NCI-H2081 treated with DMSO at 0.1 percent for 48 hours (cell line): ENCODE data around the gene AGXT.
A peak's percentile ranks its signal among the peaks of the same experiment; 100 is the strongest.

ENCODE experiments used
- DNase-seq: peaks from one replicate; lab custom pipeline; 2025; lab: John Stamatoyannopoulos, UW

AGXT gene

GRCh38 chr2:240869956-240870875 is 1.6 kb downstream of the AGXT start:
- DNase-seq: no peak

DNA sequence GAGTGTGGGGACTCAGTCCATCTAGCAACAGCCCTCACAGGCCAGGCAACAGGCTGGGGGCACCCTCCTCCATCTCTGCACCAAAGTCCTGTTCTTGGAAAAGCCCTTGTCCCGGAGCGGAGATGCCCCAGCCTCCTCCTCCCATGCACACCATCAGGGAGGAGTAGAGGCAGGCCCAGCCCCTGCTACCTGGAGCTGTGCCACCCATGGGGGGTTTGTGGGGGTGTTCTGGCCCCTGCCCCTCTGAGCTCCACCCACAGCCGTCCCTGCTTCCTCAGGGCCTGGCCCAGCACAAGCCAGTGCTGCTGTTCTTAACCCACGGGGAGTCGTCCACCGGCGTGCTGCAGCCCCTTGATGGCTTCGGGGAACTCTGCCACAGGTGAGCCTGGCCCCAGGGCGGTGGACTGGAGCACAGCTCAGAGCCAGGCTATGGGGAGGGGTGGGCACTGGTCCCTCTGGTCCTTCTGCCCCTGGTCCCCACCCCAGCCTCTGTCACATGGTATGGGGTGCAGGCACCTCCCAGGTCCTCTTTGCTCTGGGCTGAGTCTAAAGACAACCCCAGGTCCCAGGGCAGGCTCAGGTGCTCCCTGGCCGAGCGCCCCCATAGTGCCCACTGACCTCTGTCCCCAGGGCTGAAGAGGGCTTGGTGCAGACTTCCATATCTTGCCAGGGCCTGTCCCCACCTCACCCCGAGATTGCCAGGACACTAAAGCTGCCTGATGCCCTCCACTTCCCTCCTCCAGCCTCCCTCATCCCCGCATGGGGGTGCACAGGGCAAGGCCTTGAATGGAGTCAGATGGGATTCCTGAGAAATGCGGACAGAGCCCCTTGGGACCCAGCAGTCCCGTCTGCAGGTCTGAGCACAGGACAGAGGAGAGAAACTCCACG is 2.7 kb downstream of the AGXT start:
- DNase-seq: no peak

GRCh38 chr2:240872317-240873097 is 3.9 kb downstream of the AGXT start:
- DNase-seq: no peak

DNA sequence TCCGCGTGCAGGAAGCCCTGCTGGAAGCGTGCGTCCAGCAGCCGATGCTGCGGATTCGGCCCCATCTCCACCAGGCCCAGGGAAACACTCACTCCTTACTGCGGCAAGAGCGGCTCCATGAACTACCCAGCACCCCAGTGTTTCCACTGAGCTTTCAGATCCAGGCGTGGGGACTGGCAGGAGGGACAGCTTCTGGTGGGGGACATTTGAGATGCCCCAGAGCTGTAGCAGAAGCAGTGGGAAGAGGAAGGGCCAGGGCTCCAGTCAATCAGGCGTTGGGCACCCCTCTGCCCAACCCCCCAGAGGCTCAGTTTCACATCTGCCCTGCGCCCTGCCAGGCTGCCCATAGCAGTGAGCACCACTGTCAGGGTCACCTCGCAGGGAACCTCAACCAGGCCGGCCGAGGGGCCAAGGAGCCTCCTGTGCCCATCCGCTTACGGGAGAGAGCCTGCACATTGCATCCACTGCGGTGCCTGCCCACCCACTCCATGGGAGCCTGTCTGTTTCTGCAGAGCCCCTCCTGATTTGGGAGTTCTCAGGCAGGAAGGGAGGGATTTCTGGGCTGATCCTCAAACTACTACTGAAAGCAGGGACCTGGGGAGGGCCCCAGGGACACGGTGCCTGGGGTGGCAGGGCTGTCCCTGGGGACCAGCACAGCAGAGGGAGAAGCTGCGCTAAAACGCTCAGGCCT is 4.6 kb downstream of the AGXT start:
- no peak for DNase-seq

GRCh38 chr2:240873805-240874714 is 5.4 kb downstream of the AGXT start:
- no peak for DNase-seq

GRCh38 chr2:240874715-240875227 is 6.1 kb downstream of the AGXT start:
- no peak for DNase-seq

- DNase-seq: no peak
Measured at GRCh38 chr2:240875228-240876034, 6.8 kb downstream of the AGXT start.

GRCh38 chr2:240876035-240876474 is 7.4 kb downstream of the AGXT start:
- no peak for DNase-seq

GRCh38 chr2:240876475-240877251 is 8.0 kb downstream of the AGXT start:
- DNase-seq: no peak

- no peak for DNase-seq
Measured at GRCh38 chr2:240877460-240878340, 9.1 kb downstream of the AGXT start.

GRCh38 chr2:240878341-240878936 is 9.8 kb downstream of the AGXT start:
- DNase-seq: no peak

DNA sequence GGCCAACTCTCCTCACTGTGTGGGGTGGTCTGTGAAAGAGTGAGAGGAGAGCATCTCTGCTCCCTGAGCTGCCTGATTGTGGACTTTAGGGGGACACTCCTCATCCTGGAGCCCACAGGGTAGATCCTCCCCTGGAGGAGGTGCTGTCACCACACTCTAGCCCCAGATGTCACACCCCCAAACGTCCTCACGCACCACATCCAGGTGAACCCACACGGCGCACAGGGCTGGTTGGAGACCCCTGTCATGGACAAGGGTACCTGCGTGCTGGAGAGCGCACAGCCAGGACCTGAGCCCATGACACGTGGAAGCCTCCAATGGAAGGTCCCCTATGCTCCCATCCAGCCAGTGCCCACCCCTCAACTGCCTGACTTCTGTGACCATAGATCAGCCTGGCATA is 10.5 kb downstream of the AGXT start:
- DNase-seq: no peak

DNA sequence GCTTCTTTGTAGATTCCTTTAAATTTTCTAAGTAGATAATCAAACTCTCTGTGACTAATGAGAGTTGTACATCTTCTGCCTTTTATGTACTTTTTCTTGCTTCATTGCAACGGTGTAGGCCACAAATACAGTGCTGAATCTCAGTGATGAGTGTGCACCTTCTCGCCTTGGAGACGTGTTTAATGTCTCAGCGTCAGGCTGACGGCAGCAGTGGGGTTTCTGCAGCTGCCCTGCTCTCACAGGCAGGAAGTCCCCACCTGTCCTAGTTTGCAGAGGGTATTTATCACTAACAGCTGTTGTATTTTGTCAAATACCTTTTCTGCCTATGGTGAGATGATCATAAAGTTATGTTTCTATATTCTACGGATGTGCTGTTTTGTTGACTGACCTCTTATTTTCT is 13.3 kb downstream of the AGXT start:
- DNase-seq: peak; percentile 71

- no peak for DNase-seq
Measured at GRCh38 chr2:240884221-240884620, 15.6 kb downstream of the AGXT start.

GRCh38 chr2:240884745-240885144 is 16.1 kb downstream of the AGXT start:
- DNase-seq: no peak

- DNase-seq: no peak
Measured at GRCh38 chr2:240885566-240885965, 16.9 kb downstream of the AGXT start.

- DNase-seq: no peak
Measured at GRCh38 chr2:240886023-240886565, 17.5 kb downstream of the AGXT start.
